Measurements from ENCODE around the gene CLCN1.

DNA sequence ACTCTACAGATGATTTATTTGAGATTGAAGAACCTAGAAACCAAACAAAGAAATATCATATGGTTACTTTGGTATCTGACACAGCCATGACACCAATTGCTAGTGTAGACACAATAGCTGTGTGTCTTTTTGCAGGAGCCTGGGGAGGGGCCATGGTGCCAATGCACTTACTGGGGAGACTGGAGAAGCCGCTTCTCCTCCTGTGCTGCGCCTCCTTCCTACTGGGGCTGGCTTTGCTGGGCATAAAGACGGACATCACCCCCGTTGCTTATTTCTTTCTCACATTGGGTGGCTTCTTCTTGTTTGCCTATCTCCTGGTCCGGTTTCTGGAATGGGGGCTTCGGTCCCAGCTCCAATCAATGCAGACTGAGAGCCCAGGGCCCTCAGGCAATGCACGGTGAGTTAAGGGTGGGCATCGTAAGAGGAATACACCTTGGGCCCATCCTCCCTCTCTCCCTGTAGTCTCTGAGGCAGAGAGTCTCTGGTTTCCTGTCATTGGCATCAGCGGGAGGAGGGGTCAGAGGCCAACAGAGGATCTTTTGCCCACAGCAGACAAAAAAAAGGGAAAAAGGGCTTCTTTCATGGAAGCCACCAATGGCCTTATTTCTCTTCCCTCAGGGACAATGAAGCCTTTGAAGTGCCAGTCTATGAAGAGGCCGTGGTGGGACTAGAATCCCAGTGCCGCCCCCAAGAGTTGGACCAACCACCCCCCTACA, 29.9 kb upstream of the CLCN1 start:
- TF ChIP-seq, protein P1, sequence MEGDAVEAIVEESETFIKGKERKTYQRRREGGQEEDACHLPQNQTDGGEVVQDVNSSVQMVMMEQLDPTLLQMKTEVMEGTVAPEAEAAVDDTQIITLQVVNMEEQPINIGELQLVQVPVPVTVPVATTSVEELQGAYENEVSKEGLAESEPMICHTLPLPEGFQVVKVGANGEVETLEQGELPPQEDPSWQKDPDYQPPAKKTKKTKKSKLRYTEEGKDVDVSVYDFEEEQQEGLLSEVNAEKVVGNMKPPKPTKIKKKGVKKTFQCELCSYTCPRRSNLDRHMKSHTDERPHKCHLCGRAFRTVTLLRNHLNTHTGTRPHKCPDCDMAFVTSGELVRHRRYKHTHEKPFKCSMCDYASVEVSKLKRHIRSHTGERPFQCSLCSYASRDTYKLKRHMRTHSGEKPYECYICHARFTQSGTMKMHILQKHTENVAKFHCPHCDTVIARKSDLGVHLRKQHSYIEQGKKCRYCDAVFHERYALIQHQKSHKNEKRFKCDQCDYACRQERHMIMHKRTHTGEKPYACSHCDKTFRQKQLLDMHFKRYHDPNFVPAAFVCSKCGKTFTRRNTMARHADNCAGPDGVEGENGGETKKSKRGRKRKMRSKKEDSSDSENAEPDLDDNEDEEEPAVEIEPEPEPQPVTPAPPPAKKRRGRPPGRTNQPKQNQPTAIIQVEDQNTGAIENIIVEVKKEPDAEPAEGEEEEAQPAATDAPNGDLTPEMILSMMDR (IDR thresholded peaks at IDR 0.05), result no peak
- TF ChIP-seq EZH2phosphoT487 (IDR thresholded peaks at IDR 0.05), result no peak
